ENCODE results near the gene GHDC.
A peak's percentile ranks its signal among the peaks of the same experiment; 100 is the strongest.

The GHDC gene

DNA sequence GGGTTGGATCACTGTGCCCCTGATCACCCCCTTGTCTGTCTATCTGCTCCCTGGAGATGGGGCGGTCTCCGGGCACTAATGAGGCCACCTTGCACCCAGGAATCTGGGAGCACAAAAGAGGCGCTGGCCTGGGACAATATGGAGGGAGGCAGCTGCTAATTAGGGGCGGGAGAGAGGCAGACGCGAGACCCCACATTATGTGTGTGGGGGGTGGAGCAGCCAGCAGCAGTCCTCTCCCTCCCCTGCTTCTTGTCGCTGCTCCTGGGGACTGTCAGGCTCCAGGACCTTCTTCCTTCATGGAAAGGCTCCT lies 8.7 kb downstream of the GHDC start:
- DNase-seq (ENCODE audit: low read depth) = no peak
- no peak overlapping the region for H3K4me3 ChIP-seq (ENCODE audit: low read depth, low read length)
- TF ChIP-seq, protein P1, sequence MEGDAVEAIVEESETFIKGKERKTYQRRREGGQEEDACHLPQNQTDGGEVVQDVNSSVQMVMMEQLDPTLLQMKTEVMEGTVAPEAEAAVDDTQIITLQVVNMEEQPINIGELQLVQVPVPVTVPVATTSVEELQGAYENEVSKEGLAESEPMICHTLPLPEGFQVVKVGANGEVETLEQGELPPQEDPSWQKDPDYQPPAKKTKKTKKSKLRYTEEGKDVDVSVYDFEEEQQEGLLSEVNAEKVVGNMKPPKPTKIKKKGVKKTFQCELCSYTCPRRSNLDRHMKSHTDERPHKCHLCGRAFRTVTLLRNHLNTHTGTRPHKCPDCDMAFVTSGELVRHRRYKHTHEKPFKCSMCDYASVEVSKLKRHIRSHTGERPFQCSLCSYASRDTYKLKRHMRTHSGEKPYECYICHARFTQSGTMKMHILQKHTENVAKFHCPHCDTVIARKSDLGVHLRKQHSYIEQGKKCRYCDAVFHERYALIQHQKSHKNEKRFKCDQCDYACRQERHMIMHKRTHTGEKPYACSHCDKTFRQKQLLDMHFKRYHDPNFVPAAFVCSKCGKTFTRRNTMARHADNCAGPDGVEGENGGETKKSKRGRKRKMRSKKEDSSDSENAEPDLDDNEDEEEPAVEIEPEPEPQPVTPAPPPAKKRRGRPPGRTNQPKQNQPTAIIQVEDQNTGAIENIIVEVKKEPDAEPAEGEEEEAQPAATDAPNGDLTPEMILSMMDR (IDR thresholded peaks at IDR 0.05; ENCODE audit: low read depth, low read length, missing control alignments) = no peak

DNA sequence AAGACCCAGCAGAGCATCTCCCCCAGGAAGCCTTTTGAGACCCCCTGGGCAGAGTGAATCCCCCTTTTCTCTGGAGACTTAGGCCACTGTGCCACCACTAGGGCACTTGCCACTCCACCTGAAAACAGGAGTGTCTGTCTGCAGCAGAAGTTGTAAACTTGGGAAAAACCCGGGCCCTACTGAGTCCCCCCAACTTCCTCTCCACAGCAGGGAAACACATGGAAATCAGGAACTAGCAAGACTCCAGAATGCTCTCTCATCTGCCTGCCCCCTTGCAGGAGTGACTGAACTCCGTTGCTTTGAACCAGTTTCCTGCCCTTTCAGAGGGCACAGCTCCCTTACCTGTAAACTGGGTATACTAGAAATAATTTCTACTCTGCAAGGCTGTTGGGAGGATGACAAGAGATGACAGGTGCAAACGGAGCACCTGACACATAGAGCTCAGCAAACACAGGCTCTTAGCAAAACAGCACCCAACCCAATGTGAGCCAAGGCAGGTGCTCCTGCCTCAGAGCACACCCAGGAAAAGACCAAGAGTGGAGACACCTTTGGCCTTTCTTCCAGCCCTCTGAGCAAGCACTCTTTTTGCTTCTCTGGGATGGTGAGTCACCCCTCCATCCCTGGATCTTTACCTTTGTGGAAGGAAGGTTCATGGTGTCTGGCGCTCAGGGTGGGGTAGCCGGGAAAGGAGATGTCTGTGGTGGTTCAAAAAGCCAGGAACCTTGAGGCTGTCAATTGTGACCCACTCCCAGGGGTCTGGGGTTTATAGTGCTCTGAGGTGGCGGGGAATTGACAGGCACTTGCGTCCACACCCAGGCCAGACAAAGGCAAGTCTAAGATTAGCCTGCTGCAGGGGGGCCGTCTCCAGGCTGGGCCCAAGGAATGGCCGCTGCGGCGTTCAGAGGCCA lies 9.3 kb downstream of the GHDC start, which contains the start of gene HCRT:
HCRT (minus strand) TSS at position 740 of the 908 bp plus-strand sequence; CDS start at position 653, 87 bp downstream.
- H3K4me3 ChIP-seq (ENCODE audit: low read depth, low read length) = peak within 1 kb of the TSS; percentile 17; the same call in 1 of the 2 replicates
- TF ChIP-seq, protein P1 (IDR thresholded peaks at IDR 0.05; ENCODE audit: low read depth, low read length, missing control alignments) = no peak
- DNase-seq (ENCODE audit: low read depth) = no peak

DNA sequence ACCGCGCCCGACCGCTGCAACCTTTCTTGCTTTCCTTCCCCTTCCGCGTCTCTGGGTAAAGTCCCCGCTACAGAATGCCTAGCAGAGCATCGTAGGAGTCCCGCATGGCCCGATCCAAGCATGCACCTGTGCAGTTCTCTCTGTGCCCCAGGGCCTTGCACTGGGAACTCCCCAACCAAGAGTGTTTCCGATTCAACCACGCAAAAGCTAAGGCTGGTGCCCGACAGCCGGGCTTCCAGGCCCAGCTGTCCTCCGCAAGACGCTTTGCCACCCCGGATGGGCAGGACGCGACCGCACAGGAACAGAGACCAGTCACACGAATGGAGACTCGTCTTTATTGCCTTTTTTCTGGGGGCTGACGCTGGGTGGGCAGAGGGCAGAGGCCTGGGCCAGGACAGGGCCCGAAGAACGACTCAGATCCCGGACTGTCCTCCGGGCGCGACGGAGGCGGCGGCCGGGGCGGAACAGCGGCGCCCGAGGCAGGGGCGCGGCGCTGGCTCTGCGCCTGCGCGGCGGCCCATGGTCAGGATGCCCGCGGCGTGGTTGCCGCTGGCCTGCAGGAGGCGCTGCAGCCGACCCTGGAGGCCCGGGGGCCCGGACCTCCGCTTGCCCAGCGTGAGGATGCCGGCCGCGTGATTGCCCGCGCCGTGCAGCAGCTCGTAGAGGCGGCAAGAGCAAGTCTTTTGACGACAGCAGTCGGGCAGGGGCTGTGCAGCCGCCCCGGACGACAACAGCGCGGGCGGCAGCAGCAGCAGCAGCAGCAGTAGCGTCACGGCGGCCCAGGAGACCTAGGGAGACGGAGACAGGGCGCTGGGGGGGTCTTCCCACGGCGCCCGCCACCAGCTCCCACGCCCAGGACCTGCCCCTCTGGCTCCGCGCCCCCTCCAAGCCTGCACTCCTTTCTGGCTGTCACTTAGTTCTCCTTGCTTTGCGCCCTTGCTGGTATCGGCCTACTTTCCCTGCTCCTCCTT lies 10.3 kb downstream of the GHDC start:
- no peak for DNase-seq (ENCODE audit: low read depth)
- TF ChIP-seq, protein P1 (IDR thresholded peaks at IDR 0.05; ENCODE audit: low read depth, low read length, missing control alignments) = peak; percentile 84
- peak overlapping the region; percentile 58 for H3K4me3 ChIP-seq (ENCODE audit: low read depth, low read length)

DNA sequence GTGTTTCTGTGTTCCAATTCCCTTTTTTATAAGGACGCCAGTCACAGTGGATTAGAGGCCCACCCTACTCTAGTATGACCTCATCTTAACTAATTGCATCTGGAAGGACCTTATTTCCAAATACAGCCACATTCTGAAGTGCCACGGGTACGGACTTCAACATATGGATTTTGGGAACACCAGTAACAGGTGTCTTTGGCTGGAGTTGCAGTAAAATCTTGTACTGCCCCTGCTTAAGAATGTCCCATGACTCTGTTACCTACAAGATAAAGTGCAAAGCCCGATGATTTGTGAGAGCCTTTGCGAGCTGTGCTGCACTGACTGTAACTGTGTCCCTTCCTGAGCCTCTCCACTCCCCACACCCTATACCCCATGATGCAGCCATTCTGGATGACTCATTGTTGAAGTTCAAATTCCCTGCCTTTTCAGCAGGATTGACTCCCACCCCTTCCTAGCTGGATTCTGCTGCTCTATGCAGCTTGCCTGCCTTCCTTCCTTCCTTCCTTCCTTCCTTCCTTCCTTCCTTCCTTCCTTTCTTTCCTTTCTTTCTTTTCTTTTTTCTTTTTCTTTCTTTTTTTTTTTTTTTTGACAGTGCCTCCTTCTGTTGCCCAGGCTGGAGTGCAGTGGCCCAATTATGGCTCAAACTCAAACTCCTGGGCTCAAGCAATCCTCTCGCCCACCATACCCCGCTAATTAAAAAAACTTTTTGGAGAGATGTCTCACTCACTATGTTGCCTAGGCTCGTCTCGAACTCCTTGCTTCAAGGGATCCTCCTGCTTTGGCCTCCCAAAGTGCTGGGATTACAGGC lies 11.2 kb downstream of the GHDC start:
- no peak for DNase-seq (ENCODE audit: low read depth)
- TF ChIP-seq, protein P1 (IDR thresholded peaks at IDR 0.05; ENCODE audit: low read depth, low read length, missing control alignments) = no peak
- H3K4me3 ChIP-seq (ENCODE audit: low read depth, low read length) = peak overlapping the region; percentile 58

DNA sequence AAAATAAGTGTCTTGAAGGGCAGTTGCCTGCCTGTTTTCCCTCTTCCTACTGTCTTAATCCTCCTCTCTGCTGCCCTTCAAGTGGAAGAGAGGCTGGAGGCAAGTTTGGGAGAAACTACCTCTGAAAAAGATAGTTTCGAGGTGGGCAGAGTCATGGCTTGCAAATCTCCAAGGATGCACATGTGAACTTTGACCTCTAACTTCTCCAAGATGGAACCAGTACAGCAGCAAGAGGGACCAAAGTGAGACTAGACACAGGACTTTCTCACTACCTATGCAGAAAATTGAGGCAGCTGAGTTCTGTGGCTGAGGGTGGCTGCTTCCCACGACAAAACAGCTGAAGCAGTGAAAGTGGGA lies 12.5 kb downstream of the GHDC start:
- no peak overlapping the region for H3K4me3 ChIP-seq (ENCODE audit: low read depth, low read length)
- DNase-seq (ENCODE audit: low read depth) = no peak
- TF ChIP-seq, protein P1 (IDR thresholded peaks at IDR 0.05; ENCODE audit: low read depth, low read length, missing control alignments) = no peak
